Ascending aorta (tissue), 2 donors: ENCODE measurements around the gene ARAP1. TPM values are rescaled to one million over a fixed set of nuclear protein-coding genes. Genes with fewer than 3 reads are reported as not detected.

Experiments used
- DNase-seq, 2 donors: peaks; one replicate each; pipeline ENCODE4 v3.0.0-alpha.2; 2019; ENCODE audit warnings: low spot score in 2 of 2
- H3K27ac ChIP-seq, 2 donors: fragments of 200-600 bp; sonication (generic); one replicate each; pipeline ENCODE4 v1.5.1; 2016 to 2017; ENCODE audit warnings: mild to moderate bottlenecking in 1 of 2
- H3K27me3 ChIP-seq: fragments of 200-600 bp; sonication (generic); one replicate; pipeline ENCODE4 v1.5.1; 2017
- H3K36me3 ChIP-seq, 2 donors: fragments of 200-600 bp; sonication (generic); one replicate each; pipeline ENCODE4 v1.5.1; 2016
- H3K4me1 ChIP-seq, 2 donors: fragments of 200-600 bp; sonication (generic); one replicate each; pipeline ENCODE4 v1.5.1; 2016 to 2017; ENCODE audit warnings: mild to moderate bottlenecking in 1 of 2
- H3K4me3 ChIP-seq, 2 donors: fragments of 200-600 bp; sonication (generic); one replicate each; pipeline ENCODE4 v1.5.1; 2016 to 2017; ENCODE audit warnings: mild to moderate bottlenecking in 1 of 2
- H3K9me3 ChIP-seq, 2 donors: fragments of 200-600 bp; sonication (generic); one replicate each; pipeline ENCODE4 v1.5.1; 2016
- intact Hi-C: fragments of 100-400 bp; cut with DNase I; formaldehyde crosslinking; loops from one replicate; pipeline ENCODE4 v1.15.1; 2023
- total RNA-seq: library from RNA; depleted of rRNA; stranded (reverse); fragments of >200 nt; gene quantifications from one replicate; pipeline ENCODE4 v1.1.0, GENCODE V29; 2016
- TF ChIP-seq, protein P1 (sequence below), 3 experiments: fragments of 200-600 bp in 2 of 3; fragments of 450-650 bp in 1 of 3; sonication (generic) in 2 of 3; IDR thresholded peaks; one replicate each; pipeline ENCODE4 v1.5.1; 2016 to 2019; ENCODE audit warnings: antibody characterized with exemption in 3 of 3, mild to moderate bottlenecking in 1 of 3, moderate library complexity in 1 of 3

ARAP1 gene
- total RNA-seq, 1 donor from 2014 or later, result 238 TPM

DNA sequence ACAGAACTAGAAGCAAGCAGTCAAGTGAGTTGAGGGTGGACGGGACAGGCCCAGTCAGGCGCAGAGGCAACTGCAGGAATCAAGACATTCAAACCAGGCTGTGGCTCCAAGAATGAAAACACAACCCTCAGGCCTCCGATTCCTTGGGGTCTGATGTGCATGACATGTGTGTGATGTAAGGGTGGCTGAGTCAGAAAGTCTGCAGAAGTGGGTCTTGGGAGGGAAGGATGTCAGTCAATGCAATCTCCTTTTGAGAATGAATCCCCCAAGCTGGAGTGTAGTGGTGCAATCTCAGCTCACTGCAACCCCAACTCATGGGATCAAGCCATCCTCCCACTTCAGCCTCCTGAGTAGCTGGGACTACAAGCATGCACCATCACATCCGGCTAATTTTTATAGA is 62.0 kb downstream of the ARAP1 start:
- peaks cover 79 to 84% of the 10 kb centered on the region in 2 donors for H3K36me3 ChIP-seq
- DNase-seq, result no peak
- H3K27ac ChIP-seq, result no peak overlapping the region
- H3K9me3 ChIP-seq, result no peaks in the 10 kb centered on the region
- no peaks in the 10 kb centered on the region for H3K27me3 ChIP-seq
- TF ChIP-seq, protein P1, sequence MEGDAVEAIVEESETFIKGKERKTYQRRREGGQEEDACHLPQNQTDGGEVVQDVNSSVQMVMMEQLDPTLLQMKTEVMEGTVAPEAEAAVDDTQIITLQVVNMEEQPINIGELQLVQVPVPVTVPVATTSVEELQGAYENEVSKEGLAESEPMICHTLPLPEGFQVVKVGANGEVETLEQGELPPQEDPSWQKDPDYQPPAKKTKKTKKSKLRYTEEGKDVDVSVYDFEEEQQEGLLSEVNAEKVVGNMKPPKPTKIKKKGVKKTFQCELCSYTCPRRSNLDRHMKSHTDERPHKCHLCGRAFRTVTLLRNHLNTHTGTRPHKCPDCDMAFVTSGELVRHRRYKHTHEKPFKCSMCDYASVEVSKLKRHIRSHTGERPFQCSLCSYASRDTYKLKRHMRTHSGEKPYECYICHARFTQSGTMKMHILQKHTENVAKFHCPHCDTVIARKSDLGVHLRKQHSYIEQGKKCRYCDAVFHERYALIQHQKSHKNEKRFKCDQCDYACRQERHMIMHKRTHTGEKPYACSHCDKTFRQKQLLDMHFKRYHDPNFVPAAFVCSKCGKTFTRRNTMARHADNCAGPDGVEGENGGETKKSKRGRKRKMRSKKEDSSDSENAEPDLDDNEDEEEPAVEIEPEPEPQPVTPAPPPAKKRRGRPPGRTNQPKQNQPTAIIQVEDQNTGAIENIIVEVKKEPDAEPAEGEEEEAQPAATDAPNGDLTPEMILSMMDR (IDR thresholded peaks at IDR 0.05), result no peak
- no peaks in the 10 kb centered on the region for H3K4me1 ChIP-seq
- intact Hi-C loops, result no loop called here
- H3K4me3 ChIP-seq, result no peak overlapping the region

GRCh38 chr11:72688929-72689328 is 63.3 kb downstream of the ARAP1 start:
- H3K27me3 ChIP-seq, result no peaks in the 10 kb centered on the region
- TF ChIP-seq, protein P1 (IDR thresholded peaks at IDR 0.05), result no peak
- intact Hi-C loops, result no loop called here
- no peak overlapping the region for H3K4me3 ChIP-seq
- H3K4me1 ChIP-seq, result no peaks in the 10 kb centered on the region
- no peak for DNase-seq
- H3K27ac ChIP-seq, result no peak overlapping the region
- H3K36me3 ChIP-seq, result peaks cover 70 to 73% of the 10 kb centered on the region in 2 donors
- H3K9me3 ChIP-seq, result no peaks in the 10 kb centered on the region

DNA sequence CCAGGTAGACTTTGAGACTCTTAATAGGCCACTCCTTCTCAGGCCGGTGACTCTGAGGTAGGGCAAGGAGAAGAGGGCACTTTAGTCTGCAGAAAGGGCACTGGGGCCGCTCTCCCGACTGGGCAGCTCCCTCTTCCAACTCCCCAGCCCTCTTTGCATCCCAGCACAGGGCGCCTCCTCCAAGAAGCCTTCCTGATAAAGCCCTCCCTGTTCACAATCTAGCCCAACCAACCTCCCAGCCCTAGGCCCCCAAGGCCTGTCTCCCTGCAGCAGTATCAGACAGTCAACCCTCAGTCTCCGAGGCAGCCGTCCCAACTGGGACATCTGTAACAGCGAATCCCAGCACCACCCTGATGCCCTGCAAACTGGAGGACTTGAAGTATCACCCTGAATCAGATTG is 63.7 kb downstream of the ARAP1 start:
- Histone ChIP-seq H3K27me3 (no peaks in the 10 kb centered on the region), H3K4me3 (no peak overlapping the region), H3K9me3 (no peaks in the 10 kb centered on the region), H3K4me1 (no peaks in the 10 kb centered on the region), H3K27ac (no peak overlapping the region), H3K36me3 (peaks cover 66 to 68% of the 10 kb centered on the region in 2 donors)
- intact Hi-C loops, result no loop called here
- no peak for DNase-seq
- TF ChIP-seq, protein P1 (IDR thresholded peaks at IDR 0.05), result no peak

DNA sequence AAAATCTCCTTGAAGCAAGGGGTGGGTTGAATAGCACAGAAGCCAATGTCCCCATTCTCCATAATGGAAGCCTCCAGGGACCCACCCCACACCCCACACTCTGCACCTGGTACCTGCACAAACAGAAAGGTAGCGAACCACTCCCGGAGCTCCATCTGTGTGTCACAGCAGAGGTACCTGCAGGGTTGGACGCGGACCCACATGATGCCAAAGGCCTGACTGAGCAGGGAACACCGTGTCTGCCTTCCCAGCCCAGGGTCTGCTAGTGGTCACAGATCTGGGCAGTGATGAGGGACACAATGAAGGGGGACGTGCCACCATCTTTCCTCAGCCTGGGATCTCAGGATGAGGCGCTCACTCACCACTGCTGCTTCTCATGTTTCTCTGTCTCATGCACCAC is 64.9 kb downstream of the ARAP1 start:
- no peak overlapping the region for H3K27ac ChIP-seq
- TF ChIP-seq, protein P1 (IDR thresholded peaks at IDR 0.05), result no peak
- no peaks in the 10 kb centered on the region for H3K27me3 ChIP-seq
- H3K9me3 ChIP-seq, result no peaks in the 10 kb centered on the region
- DNase-seq, result no peak
- intact Hi-C loops, result no loop called here
- H3K36me3 ChIP-seq, result peaks cover 54 to 57% of the 10 kb centered on the region in 2 donors
- no peak overlapping the region for H3K4me3 ChIP-seq
- H3K4me1 ChIP-seq, result no peaks in the 10 kb centered on the region

DNA sequence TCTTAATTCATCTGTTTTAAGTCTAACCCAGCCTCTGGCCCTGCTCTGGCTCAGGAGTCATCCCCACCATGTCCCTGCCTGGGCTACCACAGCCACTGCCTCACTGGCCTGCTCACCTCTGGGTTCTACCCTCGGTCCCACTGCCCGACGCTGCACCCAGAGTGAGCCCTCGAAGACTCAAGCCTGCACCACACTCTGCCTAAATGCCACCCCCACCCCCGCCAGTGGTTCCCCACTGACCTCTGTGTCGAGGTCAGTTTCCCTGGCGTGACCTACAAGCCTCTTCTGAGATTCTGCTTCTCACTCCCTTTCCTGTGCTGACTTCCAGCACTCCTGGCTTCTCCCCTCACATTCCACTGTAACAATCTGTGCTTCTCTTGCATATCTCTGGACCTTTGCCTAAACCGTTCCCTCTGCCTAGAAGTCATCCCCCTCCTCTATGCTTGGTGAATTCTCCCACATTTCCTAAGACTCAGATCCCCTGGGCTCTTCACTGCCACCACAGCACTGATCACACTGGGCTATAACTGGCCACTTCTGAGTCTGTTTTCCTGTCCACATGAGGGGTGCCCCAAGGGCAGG is 65.5 kb downstream of the ARAP1 start:
- Histone ChIP-seq H3K27me3 (no peaks in the 10 kb centered on the region), H3K27ac (no peak overlapping the region), H3K4me3 (no peak overlapping the region), H3K9me3 (no peaks in the 10 kb centered on the region), H3K36me3 (peaks cover 48 to 52% of the 10 kb centered on the region in 2 donors), H3K4me1 (no peaks in the 10 kb centered on the region)
- no peak for DNase-seq
- TF ChIP-seq, protein P1 (IDR thresholded peaks at IDR 0.05), result no peak
- intact Hi-C loops, result no loop called here
